MCF 10A (cell line): ENCODE results near the gene CCDC73. TPM values are rescaled to one million over a fixed set of nuclear protein-coding genes. Genes with fewer than 3 reads are reported as not detected.
"Not testable (repeated sequence)": the region's sequence is repeated elsewhere in the genome, so short reads cannot be mapped to it uniquely, and the experiment has no call there.

Source experiments
- BruUV-seq: library from RNA; stranded (reverse); fragments of 400-500 nt; replicated peaks from 2 replicates; lab custom pipeline; 2021; lab: Mats Ljungman, UMichigan
- CTCF ChIA-PET: fragments of 300-600 bp; sonication (Branson Sonifier 250); formaldehyde crosslinking; extraction: SDS; loops from one replicate; lab custom pipeline; 2021; ENCODE audit warnings: antibody characterized with exemption, inconsistent platforms; lab: Yijun Ruan, JAX
- POLR2A ChIA-PET: fragments of 300-600, 350-650 bp; sonication (Branson Sonifier 250); formaldehyde crosslinking; extraction: SDS; loops from one replicate; lab custom pipeline; 2020; ENCODE audit warnings: antibody characterized with exemption, inconsistent platforms; lab: Yijun Ruan, JAX
- DNase-seq: peaks from one replicate; pipeline ENCODE4 v3.0.0-alpha.2; 2018; ENCODE audit not compliant: unreplicated experiment
- H3K27ac Mint-ChIP-seq: one replicate; pipeline ENCODE4 v1.8.0; 2022; ENCODE audit warnings: mild to moderate bottlenecking, low read depth, mixed read lengths; ENCODE audit not compliant: unreplicated experiment
- H3K27me3 Mint-ChIP-seq: one replicate; pipeline ENCODE4 v1.8.0; 2022; ENCODE audit warnings: mixed read lengths; ENCODE audit not compliant: insufficient read depth, unreplicated experiment
- H3K36me3 Mint-ChIP-seq: one replicate; pipeline ENCODE4 v1.8.0; 2022; ENCODE audit warnings: mild to moderate bottlenecking, moderate library complexity, mixed read lengths; ENCODE audit not compliant: insufficient read depth, unreplicated experiment
- H3K4me1 Mint-ChIP-seq: one replicate; pipeline ENCODE4 v1.8.0; 2022; ENCODE audit warnings: mixed read lengths; ENCODE audit not compliant: insufficient read depth, unreplicated experiment
- H3K4me3 Mint-ChIP-seq: one replicate; pipeline ENCODE4 v1.8.0; 2022; ENCODE audit warnings: mild to moderate bottlenecking, moderate library complexity, mixed read lengths; ENCODE audit not compliant: unreplicated experiment
- H3K9me3 Mint-ChIP-seq: one replicate; pipeline ENCODE4 v1.8.0; 2022; ENCODE audit warnings: mixed read lengths; ENCODE audit not compliant: unreplicated experiment
- CTCF ChIP-seq: fragments of 200-600 bp; IDR thresholded peaks from one replicate; pipeline ENCODE4 v1.8.0; 2022; ENCODE audit warnings: antibody characterized with exemption, mild to moderate bottlenecking; ENCODE audit not compliant: unreplicated experiment
- intact Hi-C: fragments of 100-400 bp; cut with micrococcal nuclease; formaldehyde crosslinking; loops from 2 replicates; pipeline ENCODE4 v1.14.1; 2022
- total RNA-seq: library from RNA; stranded (reverse); gene quantifications from 2 replicates; pipeline ENCODE4 v1.2.3, GENCODE V29; 2022

The CCDC73 gene
- total RNA-seq, 1 experiment from 2014 or later, result 0.09 TPM

GRCh38 chr11:32772731-32773130 is 21.7 kb downstream of the CCDC73 start:
- Mint-ChIP-seq H3K4me3 (no peak overlapping the region), H3K27ac (no peak overlapping the region), H3K9me3 (no peaks in the 10 kb centered on the region), H3K36me3 (no peaks in the 10 kb centered on the region), H3K27me3 (no peaks in the 10 kb centered on the region), H3K4me1 (peaks cover 11% of the 10 kb centered on the region)
- no peak for DNase-seq
- intact Hi-C loops, result no loop called here
- TF ChIP-seq CTCF, result no peak
- BruUV-seq, result no TSS peak
- ChIA-PET CTCF (interaction anchor here (0.6 to 0.9 kb wide), 3 partner anchors 9 to 293 kb away, joined by 3 to 4 read pairs (median 3); no protein-coding TSS in a partner anchor), POLR2A (no interaction called here)

GRCh38 chr11:32761774-32762173 is 32.7 kb downstream of the CCDC73 start:
- H3K9me3 Mint-ChIP-seq, H3K4me1 Mint-ChIP-seq, DNase-seq, H3K36me3 Mint-ChIP-seq, intact Hi-C loops, H3K4me3 Mint-ChIP-seq, POLR2A ChIA-PET, BruUV-seq, H3K27ac Mint-ChIP-seq, H3K27me3 Mint-ChIP-seq: not testable (repeated sequence)
- CTCF ChIA-PET, result interaction anchor here (0.6 kb wide), 1 partner anchor 117 kb away, joined by 3 read pairs; no protein-coding TSS in a partner anchor

GRCh38 chr11:32758291-32758690 is 36.2 kb downstream of the CCDC73 start:
- Mint-ChIP-seq H3K9me3 (no peaks in the 10 kb centered on the region), H3K27ac (no peak overlapping the region), H3K36me3 (no peaks in the 10 kb centered on the region), H3K27me3 (no peaks in the 10 kb centered on the region), H3K4me3 (no peak overlapping the region), H3K4me1 (no peaks in the 10 kb centered on the region)
- intact Hi-C loops, result no loop called here
- DNase-seq, result no peak
- no TSS peak for BruUV-seq
- CTCF ChIA-PET, result interaction anchor here (0.6 to 1.0 kb wide), 4 partner anchors 17 to 127 kb away, joined by 3 read pairs; no protein-coding TSS in a partner anchor
- POLR2A ChIA-PET, result interaction anchor here (0.7 kb wide), 1 partner anchor 20 kb away, joined by 3 read pairs; no protein-coding TSS in a partner anchor
- no peak for TF ChIP-seq CTCF

GRCh38 chr11:32753181-32753580 is 41.3 kb downstream of the CCDC73 start:
- H3K4me3 Mint-ChIP-seq, H3K4me1 Mint-ChIP-seq, BruUV-seq, H3K36me3 Mint-ChIP-seq, H3K27ac Mint-ChIP-seq, DNase-seq, H3K9me3 Mint-ChIP-seq, POLR2A ChIA-PET: not testable (repeated sequence)
- intact Hi-C loops, result loop anchor here (5.0 kb wide), 1 partner anchor 39 kb away; the partner anchor contains the start of gene CCDC73
- CTCF ChIA-PET, result interaction anchor here (0.5 to 1.6 kb wide), 5 partner anchors 38 to 521 kb away, joined by 3 to 11 read pairs (median 3); no protein-coding TSS in a partner anchor
- H3K27me3 Mint-ChIP-seq, result peaks cover 14% of the 10 kb centered on the region

GRCh38 chr11:32752001-32752400 is 42.5 kb downstream of the CCDC73 start:
- BruUV-seq, result no TSS peak
- H3K4me1 Mint-ChIP-seq, result no peaks in the 10 kb centered on the region
- ChIA-PET POLR2A (no interaction called here), CTCF (no interaction called here)
- no peak overlapping the region for H3K4me3 Mint-ChIP-seq
- H3K27ac Mint-ChIP-seq, result no peak overlapping the region
- no peak for DNase-seq
- H3K36me3 Mint-ChIP-seq, result peaks cover 6% of the 10 kb centered on the region
- peaks cover 6% of the 10 kb centered on the region for H3K9me3 Mint-ChIP-seq
- intact Hi-C loops, result loop anchor here (5.0 kb wide), 1 partner anchor 40 kb away; the partner anchor contains the start of gene CCDC73
- TF ChIP-seq CTCF, result no peak
- H3K27me3 Mint-ChIP-seq, result peaks cover 20% of the 10 kb centered on the region
